GM21360 (cell line): ENCODE data around the gene BANP.

ENCODE experiments used
- ATAC-seq: cut with Tn5 transposase; IDR thresholded peaks from one replicate; pipeline ENCODE4 v1.9.1; 2021; ENCODE audit warnings: mild to moderate bottlenecking, moderate library complexity; ENCODE audit not compliant: unreplicated experiment

The BANP gene

DNA sequence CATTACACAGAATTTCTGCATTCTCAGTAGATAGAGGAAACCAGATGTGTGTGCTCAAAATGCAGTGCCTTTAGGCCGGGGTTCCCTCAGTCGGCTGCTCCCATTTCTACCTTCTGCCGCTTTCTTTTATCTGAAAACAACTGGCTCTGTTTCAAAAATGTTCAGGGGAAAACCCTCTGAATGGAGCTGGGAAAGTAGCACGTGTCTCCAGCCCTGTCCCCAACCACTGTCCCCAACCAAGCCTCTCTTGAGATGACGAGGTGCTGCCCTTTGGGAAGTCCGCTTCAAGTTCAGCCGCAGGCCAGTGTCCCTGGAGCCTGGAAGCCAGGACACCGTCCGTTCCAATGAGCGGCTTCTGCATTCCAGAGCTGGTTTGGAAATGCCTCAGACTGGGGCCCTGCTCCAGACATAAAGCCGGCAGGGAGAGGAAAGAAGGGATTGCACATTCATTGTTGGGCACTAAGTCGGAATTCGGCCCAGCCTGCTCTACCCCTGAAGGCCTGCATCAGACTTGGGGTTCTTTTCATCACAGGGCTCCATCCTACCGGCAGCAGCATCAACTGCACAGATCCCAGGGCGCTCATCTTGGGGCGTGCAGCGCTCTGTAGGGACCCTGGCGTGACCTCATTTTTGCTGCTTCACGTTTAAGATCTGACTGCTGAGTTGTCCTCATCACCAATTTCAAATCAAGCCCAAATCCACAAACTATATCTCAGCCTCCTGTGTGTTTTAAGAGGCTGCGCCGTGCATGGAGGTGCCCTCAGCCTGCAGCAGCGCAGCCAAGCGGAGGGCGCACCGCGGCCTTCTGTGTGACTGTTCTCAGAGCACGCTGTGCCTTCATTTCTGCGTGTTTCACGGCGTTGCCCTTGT lies 111.3 kb downstream of the BANP start:
- no peak for ATAC-seq

- no peak for ATAC-seq
Observed at GRCh38 chr16:88063211-88063773, 112.1 kb downstream of the BANP start.

GRCh38 chr16:88064011-88064888 lies 113.0 kb downstream of the BANP start:
- no peak for ATAC-seq

DNA sequence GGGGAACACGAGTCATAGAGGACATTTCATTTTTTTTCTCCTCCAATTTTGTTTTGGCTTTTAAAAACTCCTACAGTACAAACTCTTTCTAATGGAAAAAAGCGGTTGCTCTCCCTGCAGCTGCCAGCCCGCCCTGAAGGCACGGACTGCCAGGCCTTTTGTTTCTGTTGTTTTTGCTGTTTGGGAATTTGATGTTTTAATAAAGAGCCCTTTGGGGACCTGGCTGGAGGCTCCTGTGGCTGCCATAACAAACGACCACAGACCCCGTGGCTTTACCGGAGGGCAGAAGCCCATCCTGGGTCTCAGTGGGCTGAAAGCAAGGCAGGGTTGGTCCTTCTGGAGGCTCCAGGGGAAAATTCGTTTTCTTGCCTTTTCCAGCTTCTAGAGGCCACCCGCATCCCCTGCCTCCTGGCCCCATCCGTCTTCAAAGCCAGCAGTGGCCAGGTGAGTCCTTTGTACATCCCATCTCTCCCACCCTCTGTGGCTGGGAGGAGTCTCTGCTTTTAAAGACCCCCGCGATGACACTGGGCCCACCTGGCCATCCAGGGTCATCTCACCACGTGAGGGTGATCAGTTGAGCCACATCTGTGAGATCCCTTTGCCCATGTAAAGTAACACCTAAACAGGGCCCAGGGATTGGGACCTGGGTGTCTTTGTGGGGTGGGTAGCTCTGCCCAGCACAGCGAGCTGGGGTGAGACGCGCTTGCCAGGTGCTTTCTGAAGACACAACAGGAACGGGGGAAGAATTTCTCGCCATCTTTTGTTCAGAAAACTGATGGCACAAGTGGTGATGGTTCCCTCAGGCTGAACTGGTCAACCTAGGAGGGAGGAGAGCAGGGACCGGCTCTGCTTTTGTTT lies 113.9 kb downstream of the BANP start:
- no peak for ATAC-seq

- ATAC-seq: no peak
Observed at GRCh38 chr16:88065747-88066142, 114.5 kb downstream of the BANP start.

GRCh38 chr16:88066234-88066633 lies 115.0 kb downstream of the BANP start:
- ATAC-seq: no peak

- no peak for ATAC-seq
Observed at GRCh38 chr16:88066680-88067529, 115.7 kb downstream of the BANP start.

GRCh38 chr16:88067530-88068411 lies 116.5 kb downstream of the BANP start:
- no peak for ATAC-seq

DNA sequence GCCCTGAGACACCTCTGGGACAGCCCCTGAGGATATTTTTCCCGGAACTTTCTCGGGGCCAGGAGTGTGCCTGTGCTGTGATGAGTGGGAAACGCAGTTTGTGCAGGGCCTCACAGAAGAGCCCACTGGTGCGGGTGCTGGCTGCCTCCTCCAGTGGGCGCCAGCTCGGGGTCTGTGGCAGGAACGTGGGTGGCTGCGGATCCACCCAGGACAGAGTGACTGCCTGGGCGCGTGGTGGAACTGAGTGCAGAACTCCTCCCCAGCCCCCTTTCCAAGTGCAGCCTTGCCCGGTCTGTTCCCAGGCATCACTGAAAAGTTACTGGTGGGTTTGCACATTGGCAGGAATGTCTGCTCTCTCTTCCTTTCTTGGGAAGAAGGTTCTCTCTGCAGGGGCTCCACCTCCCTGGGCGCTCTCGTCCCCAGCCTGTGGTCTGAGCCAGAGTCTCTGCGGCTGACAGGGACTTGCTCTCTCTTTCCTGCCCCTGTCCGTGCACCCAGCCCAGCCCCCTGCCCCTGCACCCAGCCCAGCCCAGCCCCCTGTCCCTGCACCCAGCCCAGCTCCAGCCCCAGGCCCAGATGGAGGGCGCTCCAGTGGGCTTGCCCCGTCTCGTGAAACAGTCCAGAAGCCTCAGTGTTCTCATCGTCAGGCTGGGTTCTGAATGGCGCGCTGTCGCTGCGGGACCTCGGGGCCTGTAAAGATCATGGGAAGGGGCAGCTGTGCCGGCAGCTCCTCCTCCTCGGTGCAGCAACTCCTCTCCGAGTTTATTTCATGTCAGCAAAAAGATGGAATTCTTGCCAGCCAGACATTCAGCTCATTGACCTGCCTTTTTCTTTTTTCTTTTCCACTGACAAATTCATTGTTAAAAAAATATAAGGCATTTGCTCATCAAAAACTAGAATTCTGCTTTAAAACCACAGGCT lies 117.5 kb downstream of the BANP start:
- ATAC-seq: no peak

DNA sequence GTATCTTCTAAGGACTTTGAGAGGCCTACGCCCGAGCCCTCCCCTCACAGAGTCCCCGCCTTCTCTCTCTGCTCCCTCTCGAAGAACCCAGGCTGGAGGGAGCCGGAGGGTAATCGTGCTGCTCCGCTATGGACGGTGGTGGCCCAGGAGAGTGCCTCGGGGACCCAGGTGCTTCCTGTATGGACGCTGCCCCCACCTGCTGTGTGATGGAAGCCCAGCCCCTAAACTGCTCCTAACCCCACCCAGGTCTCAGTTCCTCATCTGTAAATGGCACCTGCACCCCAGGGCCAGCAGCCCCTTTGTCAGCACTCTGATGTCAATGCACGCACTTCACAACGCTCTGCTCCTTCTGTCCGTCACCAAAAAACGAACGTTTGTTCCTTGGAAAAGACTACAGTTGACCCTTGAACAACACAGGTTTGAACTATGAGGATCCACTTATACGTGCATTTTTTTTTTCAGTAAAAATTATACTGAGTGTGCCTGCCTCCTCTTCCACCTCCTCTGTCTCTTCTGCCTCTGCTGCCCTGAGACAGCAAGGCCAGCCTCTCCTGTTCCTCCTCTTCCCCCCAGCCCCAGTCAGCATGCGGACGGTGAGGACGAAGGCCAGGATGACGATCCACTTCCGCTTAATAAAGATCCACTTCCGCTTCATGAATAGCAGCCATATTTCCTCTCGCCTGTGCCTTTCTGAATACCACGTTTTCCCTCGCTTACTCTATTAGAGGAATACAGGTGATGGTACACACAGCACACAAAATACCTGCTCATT lies 118.3 kb downstream of the BANP start:
- ATAC-seq: peak; percentile 73

GRCh38 chr16:88070341-88070740 lies 119.1 kb downstream of the BANP start:
- ATAC-seq: no peak

- no peak for ATAC-seq
Observed at GRCh38 chr16:88070989-88071625, 119.9 kb downstream of the BANP start.

GRCh38 chr16:88071908-88072307 lies 120.7 kb downstream of the BANP start:
- no peak for ATAC-seq

DNA sequence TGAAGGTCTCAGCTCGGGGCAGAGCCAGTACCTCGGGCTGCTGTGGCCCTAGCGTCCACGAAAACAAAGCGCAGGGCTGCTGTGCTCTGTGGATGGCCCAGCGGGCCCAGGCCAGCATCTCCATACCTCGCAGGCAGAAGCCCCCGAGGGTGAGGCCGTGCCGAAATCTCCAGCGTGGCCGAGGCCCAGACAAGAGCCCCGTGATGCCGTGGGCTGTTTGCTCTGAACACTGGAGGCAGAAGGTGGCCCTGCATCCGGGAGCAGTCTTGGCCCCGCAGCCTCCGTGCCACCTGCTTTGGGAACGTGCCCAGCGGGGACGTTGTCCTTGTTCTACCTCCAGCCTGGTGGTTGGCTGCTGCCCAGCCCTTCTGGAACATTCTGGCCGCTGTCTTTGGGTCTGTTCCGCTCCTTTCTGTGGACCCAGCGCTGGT lies 121.4 kb downstream of the BANP start:
- no peak for ATAC-seq

GRCh38 chr16:88073201-88073721 lies 122.0 kb downstream of the BANP start:
- ATAC-seq: no peak

DNA sequence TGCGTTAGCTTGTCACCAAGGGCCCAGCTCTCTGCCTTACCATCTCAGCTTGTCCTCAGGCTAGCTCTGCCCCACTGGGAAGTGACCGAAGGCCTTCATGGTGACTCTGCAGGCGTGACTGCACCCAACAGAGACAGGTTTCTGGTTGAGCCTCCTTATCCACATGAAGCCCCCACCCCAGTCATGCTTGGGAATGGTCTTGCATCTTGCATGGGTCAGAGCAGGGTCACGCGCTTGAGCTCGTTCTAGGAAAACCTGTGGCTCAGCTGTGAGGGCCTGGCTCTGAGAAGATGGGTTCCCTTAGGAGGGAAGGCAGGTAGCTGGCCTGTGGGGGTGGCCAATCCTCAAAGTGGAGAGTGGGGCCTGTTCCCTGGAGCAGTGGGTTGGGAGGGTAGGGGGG lies 122.8 kb downstream of the BANP start:
- no peak for ATAC-seq
